Testis (tissue), 3 donors: ENCODE data around the gene CHCHD3. TPM values are rescaled to one million over a fixed set of nuclear protein-coding genes. Genes with fewer than 3 reads are reported as not detected.

ENCODE experiments used
- DNase-seq: peaks from one replicate; pipeline ENCODE4 v3.0.0-alpha.2; 2019
- H3K27ac ChIP-seq, 2 donors: fragments of 200-600 bp; sonication (generic); one replicate each; pipeline ENCODE4 v1.5.1; 2019
- H3K27me3 ChIP-seq: fragments of 200-600 bp; sonication (generic); one replicate; pipeline ENCODE4 v1.5.1; 2019
- H3K36me3 ChIP-seq: fragments of 200-600 bp; sonication (generic); one replicate; pipeline ENCODE4 v1.5.1; 2017; ENCODE audit warnings: low read depth; ENCODE audit errors: missing control alignments
- H3K4me1 ChIP-seq: fragments of 200-600 bp; sonication (generic); one replicate; pipeline ENCODE4 v1.5.1; 2019
- H3K4me3 ChIP-seq, 2 donors: fragments of 200-600 bp; sonication (generic); one replicate each; pipeline ENCODE4 v1.5.1; 2017 to 2019
- H3K9me3 ChIP-seq: fragments of 200-600 bp; sonication (generic); one replicate; pipeline ENCODE4 v1.5.1; 2017
- CTCF ChIP-seq, 3 experiments: fragments of 450-650 bp in 2 of 3; fragments of 200-600 bp in 1 of 3; sonication (generic) in 1 of 3; IDR thresholded peaks; one replicate each; pipeline ENCODE4 v1.5.1; 2016 to 2019; ENCODE audit warnings: antibody characterized with exemption in 3 of 3, mild to moderate bottlenecking in 2 of 3, moderate library complexity in 1 of 3
- POLR2A ChIP-seq: fragments of 450-650 bp; IDR thresholded peaks from one replicate; pipeline ENCODE4 v1.6.1; 2017; ENCODE audit warnings: antibody characterized with exemption, mild to moderate bottlenecking, moderate library complexity
- WGBS, 2 donors: methylation state at CpG; one replicate each; pipeline ENCODE4 v1.1.5; 2018; 5-methylcytosine and 5-hydroxymethylcytosine counted together
- intact Hi-C: fragments of 100-400 bp; cut with DNase I; formaldehyde crosslinking; loops from one replicate; pipeline ENCODE4 v1.15.1; 2023; ENCODE audit warnings: low total_unique reads
- polyA plus RNA-seq: library from polyadenylated mRNA; stranded (reverse); fragments of 350-450 nt; fragmentation: Illumina TruSeq; extraction: RNeasy Lipid Tissue Mini Kit (QIAGEN cat#74804); gene quantifications from one replicate; pipeline ENCODE4 v1.2.3, GENCODE V29; 2014; ENCODE audit warnings: low read depth, low replicate concordance; ENCODE audit not compliant: insufficient read depth
- total RNA-seq, 2 donors: library from RNA; depleted of rRNA; stranded (reverse); fragments of >200 nt; gene quantifications; one replicate each; pipeline ENCODE4 v1.2.3, GENCODE V29; 2016

Gene CHCHD3
- total and polyA plus RNA-seq, 3 donors from 2014 or later = 44.0 to 53.0 (median 47.9) TPM

DNA sequence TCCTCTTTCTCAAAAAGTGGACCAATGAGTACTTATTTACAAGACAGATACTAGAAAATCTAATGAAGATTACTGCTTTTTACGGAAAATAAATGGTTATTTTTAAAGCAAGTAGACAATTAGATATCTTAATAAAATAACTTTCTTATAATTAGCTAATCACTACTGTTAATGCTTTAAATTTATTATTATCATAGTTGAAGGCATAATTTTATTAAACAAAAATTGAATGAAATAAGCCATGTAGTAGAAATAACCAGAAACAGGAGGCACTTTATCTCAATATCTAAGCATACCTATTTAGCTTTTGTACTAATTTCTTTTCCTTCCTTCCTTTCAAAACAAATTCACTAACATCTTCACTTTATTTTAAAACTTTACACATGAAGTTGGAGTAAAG lies 134.9 kb downstream of the CHCHD3 start:
- H3K27ac ChIP-seq = no peak overlapping the region
- intact Hi-C loops = no loop called here
- no peaks in the 10 kb centered on the region for H3K36me3 ChIP-seq
- H3K4me1 ChIP-seq = no peaks in the 10 kb centered on the region
- H3K9me3 ChIP-seq = no peaks in the 10 kb centered on the region
- no peaks in the 10 kb centered on the region for H3K27me3 ChIP-seq
- H3K4me3 ChIP-seq = no peak overlapping the region
- no peak for TF ChIP-seq CTCF (IDR thresholded peaks at IDR 0.05)
- TF ChIP-seq POLR2A = no peak
- DNase-seq = no peak
- WGBS, 2 donors = 83 to 95% methylated on average over 1 of the region's 1 CpG

DNA sequence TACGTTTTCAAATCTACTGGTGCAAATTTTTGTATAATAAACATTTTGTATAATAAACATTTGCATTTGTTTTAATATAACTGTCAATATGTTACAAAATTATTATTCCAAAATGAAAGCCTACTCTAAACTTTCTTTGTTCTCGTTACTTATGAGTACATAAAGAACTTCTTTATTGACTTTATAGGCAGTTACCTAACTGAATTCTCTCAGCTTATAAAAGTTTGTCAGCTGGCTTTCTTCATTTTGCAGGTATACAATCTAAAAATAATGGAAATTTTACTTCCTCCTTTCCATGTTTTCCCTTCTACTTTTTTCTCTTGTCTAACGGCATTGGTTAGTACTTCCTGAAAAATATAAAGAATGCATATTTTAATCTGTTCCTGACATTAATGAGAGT lies 137.1 kb downstream of the CHCHD3 start:
- Histone ChIP-seq H3K27me3 (no peaks in the 10 kb centered on the region), H3K36me3 (no peaks in the 10 kb centered on the region), H3K9me3 (no peaks in the 10 kb centered on the region), H3K4me3 (no peak overlapping the region), H3K27ac (no peak overlapping the region), H3K4me1 (no peaks in the 10 kb centered on the region)
- no peak for DNase-seq
- intact Hi-C loops = no loop called here
- TF ChIP-seq POLR2A = no peak
- TF ChIP-seq CTCF (IDR thresholded peaks at IDR 0.05) = no peak
- WGBS, 2 donors = 92 to 95% methylated on average over 3 of the region's 3 CpGs

DNA sequence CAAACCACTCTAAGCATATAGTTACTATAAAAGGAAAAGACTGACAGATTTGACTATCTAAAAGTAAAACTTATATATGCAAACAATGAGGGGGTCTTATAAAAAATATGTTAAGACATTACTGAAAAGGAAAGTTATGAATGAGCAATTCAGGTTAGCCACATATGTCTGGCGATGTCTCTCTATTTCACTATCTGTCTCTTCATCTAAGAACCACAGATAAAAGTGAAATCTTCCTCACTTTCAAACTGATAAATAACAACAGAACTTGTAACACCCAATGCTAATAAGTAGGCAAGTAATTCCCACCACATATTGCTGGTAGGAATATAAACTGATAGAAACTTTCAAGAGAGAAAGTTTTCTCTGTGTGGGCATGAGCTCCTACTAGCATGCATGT lies 138.2 kb downstream of the CHCHD3 start:
- 94 to 95% methylated on average over 1 of the region's 1 CpG for WGBS, 2 donors

GRCh38 chr7:132942701-132943100 lies 139.2 kb downstream of the CHCHD3 start:
- H3K27ac ChIP-seq = no peak overlapping the region
- no peaks in the 10 kb centered on the region for H3K36me3 ChIP-seq
- no peaks in the 10 kb centered on the region for H3K9me3 ChIP-seq
- no peaks in the 10 kb centered on the region for H3K4me1 ChIP-seq
- H3K4me3 ChIP-seq = no peak overlapping the region
- intact Hi-C loops = no loop called here
- 65 to 71% methylated on average over 1 of the region's 1 CpG for WGBS, 2 donors
- H3K27me3 ChIP-seq = no peaks in the 10 kb centered on the region
- no peak for DNase-seq
- TF ChIP-seq CTCF (IDR thresholded peaks at IDR 0.05) = no peak
- no peak for TF ChIP-seq POLR2A

More for the DNA sequence above, 138.2 kb downstream of the CHCHD3 start:
- H3K27ac ChIP-seq = no peak overlapping the region
- H3K4me1 ChIP-seq = no peaks in the 10 kb centered on the region
- H3K27me3 ChIP-seq = no peaks in the 10 kb centered on the region
- no peaks in the 10 kb centered on the region for H3K36me3 ChIP-seq
- no peak for DNase-seq
- TF ChIP-seq CTCF (IDR thresholded peaks at IDR 0.05) (no peak), POLR2A (no peak)
- intact Hi-C loops = no loop called here
- no peaks in the 10 kb centered on the region for H3K9me3 ChIP-seq
- no peak overlapping the region for H3K4me3 ChIP-seq

- intact Hi-C loops = no loop called here
- no peak for TF ChIP-seq POLR2A
- no peak for TF ChIP-seq CTCF (IDR thresholded peaks at IDR 0.05)
Measured at GRCh38 chr7:132941905-132942304, 140.0 kb downstream of the CHCHD3 start.

More at GRCh38 chr7:132941905-132942304, 140.0 kb downstream of the CHCHD3 start:
- H3K27ac ChIP-seq = no peak overlapping the region
- H3K9me3 ChIP-seq = no peaks in the 10 kb centered on the region
- WGBS, 2 donors = 91 to 94% methylated on average over 4 of the region's 4 CpGs
- no peaks in the 10 kb centered on the region for H3K27me3 ChIP-seq
- no peaks in the 10 kb centered on the region for H3K36me3 ChIP-seq
- H3K4me1 ChIP-seq = no peaks in the 10 kb centered on the region
- no peak overlapping the region for H3K4me3 ChIP-seq
- no peak for DNase-seq
